HFFc6 (cell line): ENCODE data around the gene ANG. TPM values are rescaled to one million over a fixed set of nuclear protein-coding genes. Genes with fewer than 3 reads are reported as not detected.

Source experiments
- DNase-seq: peaks from one replicate; pipeline ENCODE4 v3.0.0-alpha.2; 2018
- H3K27ac Mint-ChIP-seq: 2 replicates; pipeline ENCODE4 v1.8.0; 2020; ENCODE audit warnings: mild to moderate bottlenecking, mixed read lengths
- H3K27me3 Mint-ChIP-seq: 2 replicates; pipeline ENCODE4 v1.8.0; 2021; ENCODE audit warnings: mild to moderate bottlenecking, moderate library complexity, mixed read lengths; ENCODE audit not compliant: insufficient read depth
- H3K36me3 Mint-ChIP-seq: 2 replicates; pipeline ENCODE4 v1.8.0; 2021; ENCODE audit warnings: low read depth, mixed read lengths
- H3K4me1 Mint-ChIP-seq: 2 replicates; pipeline ENCODE4 v1.8.0; 2020; ENCODE audit warnings: low read depth, mixed read lengths
- H3K4me3 Mint-ChIP-seq: 2 replicates; pipeline ENCODE4 v1.8.0; 2020; ENCODE audit warnings: mild to moderate bottlenecking, moderate library complexity, mixed read lengths
- H3K9me3 Mint-ChIP-seq: 2 replicates; pipeline ENCODE4 v1.8.0; 2020; ENCODE audit warnings: mild to moderate bottlenecking, mixed read lengths
- total RNA-seq, 6 experiments: library from RNA; stranded (reverse); fragmentation: NEBNext Ultra II Directional; extraction: Animal tissue kit (Norgen Biotek cat#: 25700); gene quantifications; 2 replicates in 1 of 6; 3 replicates in 5 of 6; pipeline ENCODE4 v1.2.3, GENCODE V29; 2021
- TF ChIP-seq, protein P1 (sequence below): fragments of 200-600 bp; sonication (generic); IDR thresholded peaks from 2 replicates; pipeline ENCODE4 v1.5.0; 2021; ENCODE audit warnings: antibody characterized with exemption, mild to moderate bottlenecking

Gene ANG
- total RNA-seq, 6 experiments from 2014 or later = 2.4 to 4.0 (median 3.2) TPM

GRCh38 chr14:20711261-20711660, 22.7 kb downstream of the ANG start:
- DNase-seq = no peak
- TF ChIP-seq, protein P1, sequence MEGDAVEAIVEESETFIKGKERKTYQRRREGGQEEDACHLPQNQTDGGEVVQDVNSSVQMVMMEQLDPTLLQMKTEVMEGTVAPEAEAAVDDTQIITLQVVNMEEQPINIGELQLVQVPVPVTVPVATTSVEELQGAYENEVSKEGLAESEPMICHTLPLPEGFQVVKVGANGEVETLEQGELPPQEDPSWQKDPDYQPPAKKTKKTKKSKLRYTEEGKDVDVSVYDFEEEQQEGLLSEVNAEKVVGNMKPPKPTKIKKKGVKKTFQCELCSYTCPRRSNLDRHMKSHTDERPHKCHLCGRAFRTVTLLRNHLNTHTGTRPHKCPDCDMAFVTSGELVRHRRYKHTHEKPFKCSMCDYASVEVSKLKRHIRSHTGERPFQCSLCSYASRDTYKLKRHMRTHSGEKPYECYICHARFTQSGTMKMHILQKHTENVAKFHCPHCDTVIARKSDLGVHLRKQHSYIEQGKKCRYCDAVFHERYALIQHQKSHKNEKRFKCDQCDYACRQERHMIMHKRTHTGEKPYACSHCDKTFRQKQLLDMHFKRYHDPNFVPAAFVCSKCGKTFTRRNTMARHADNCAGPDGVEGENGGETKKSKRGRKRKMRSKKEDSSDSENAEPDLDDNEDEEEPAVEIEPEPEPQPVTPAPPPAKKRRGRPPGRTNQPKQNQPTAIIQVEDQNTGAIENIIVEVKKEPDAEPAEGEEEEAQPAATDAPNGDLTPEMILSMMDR = no peak
- Mint-ChIP-seq H3K9me3 (no peaks in the 10 kb centered on the region; the same call in 1 of the 2 replicates), H3K36me3 (no peaks in the 10 kb centered on the region), H3K4me3 (no peak overlapping the region), H3K4me1 (peaks cover 6% of the 10 kb centered on the region; the same call in 1 of the 2 replicates), H3K27ac (no peak overlapping the region), H3K27me3 (peaks cover 9% of the 10 kb centered on the region; the same call in 1 of the 2 replicates)

GRCh38 chr14:20711685-20712084, 23.1 kb downstream of the ANG start:
- DNase-seq = no peak
- no peak overlapping the region for H3K27ac Mint-ChIP-seq
- TF ChIP-seq, protein P1 = no peak
- H3K4me3 Mint-ChIP-seq = no peak overlapping the region
- H3K27me3 Mint-ChIP-seq = peaks cover 9% of the 10 kb centered on the region; the same call in 1 of the 2 replicates
- H3K36me3 Mint-ChIP-seq = no peaks in the 10 kb centered on the region
- H3K9me3 Mint-ChIP-seq = no peaks in the 10 kb centered on the region; the same call in 1 of the 2 replicates
- peaks cover 6% of the 10 kb centered on the region; the same call in 1 of the 2 replicates for H3K4me1 Mint-ChIP-seq

DNA sequence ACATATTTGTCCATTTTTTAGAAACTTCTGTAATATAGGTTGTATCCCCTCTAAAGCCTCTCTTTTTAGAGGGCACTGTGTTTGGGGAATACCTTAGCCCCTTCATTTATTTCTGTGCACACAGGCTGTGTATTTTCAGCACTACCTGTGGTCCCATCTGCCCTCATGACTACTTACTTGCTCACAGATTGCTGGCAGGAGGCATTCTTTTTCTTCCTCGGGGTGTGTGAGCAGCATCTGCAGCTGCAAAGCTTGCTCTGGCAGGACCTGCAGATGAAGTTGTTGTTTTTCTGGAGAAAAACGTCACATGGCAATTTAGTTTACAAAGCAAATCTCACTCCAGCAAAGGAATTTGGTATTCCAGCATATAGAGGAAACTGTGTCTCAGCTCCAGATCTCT, 24.3 kb downstream of the ANG start:
- no peak for DNase-seq
- Mint-ChIP-seq H3K27ac (no peak overlapping the region), H3K4me1 (no peaks in the 10 kb centered on the region), H3K9me3 (no peaks in the 10 kb centered on the region; the same call in 1 of the 2 replicates), H3K27me3 (peaks cover 9% of the 10 kb centered on the region; the same call in 1 of the 2 replicates), H3K36me3 (no peaks in the 10 kb centered on the region), H3K4me3 (no peak overlapping the region)
- TF ChIP-seq, protein P1 = no peak

- Mint-ChIP-seq H3K27me3 (peaks cover 10% of the 10 kb centered on the region; the same call in 1 of the 2 replicates), H3K27ac (no peak overlapping the region), H3K9me3 (no peaks in the 10 kb centered on the region; the same call in 1 of the 2 replicates), H3K4me3 (no peak overlapping the region), H3K4me1 (no peaks in the 10 kb centered on the region), H3K36me3 (no peaks in the 10 kb centered on the region)
- TF ChIP-seq, protein P1 = no peak
- DNase-seq = no peak
Measured at GRCh38 chr14:20714593-20715250, 26.2 kb downstream of the ANG start.

GRCh38 chr14:20719777-20720176, 31.2 kb downstream of the ANG start:
- DNase-seq = no peak
- no peak overlapping the region for H3K4me3 Mint-ChIP-seq
- no peak overlapping the region for H3K27ac Mint-ChIP-seq
- peaks cover 27% of the 10 kb centered on the region for H3K27me3 Mint-ChIP-seq
- H3K9me3 Mint-ChIP-seq = no peaks in the 10 kb centered on the region; the same call in 1 of the 2 replicates
- H3K36me3 Mint-ChIP-seq = no peaks in the 10 kb centered on the region
- TF ChIP-seq, protein P1 = no peak
- H3K4me1 Mint-ChIP-seq = no peaks in the 10 kb centered on the region
